ENCODE results near the gene IER5. TPM values are rescaled to one million over a fixed set of nuclear protein-coding genes. Genes with fewer than 3 reads are reported as not detected.

The IER5 gene
- total RNA-seq, 2 experiments from 2014 or later, result 39.8 to 41.3 TPM

DNA sequence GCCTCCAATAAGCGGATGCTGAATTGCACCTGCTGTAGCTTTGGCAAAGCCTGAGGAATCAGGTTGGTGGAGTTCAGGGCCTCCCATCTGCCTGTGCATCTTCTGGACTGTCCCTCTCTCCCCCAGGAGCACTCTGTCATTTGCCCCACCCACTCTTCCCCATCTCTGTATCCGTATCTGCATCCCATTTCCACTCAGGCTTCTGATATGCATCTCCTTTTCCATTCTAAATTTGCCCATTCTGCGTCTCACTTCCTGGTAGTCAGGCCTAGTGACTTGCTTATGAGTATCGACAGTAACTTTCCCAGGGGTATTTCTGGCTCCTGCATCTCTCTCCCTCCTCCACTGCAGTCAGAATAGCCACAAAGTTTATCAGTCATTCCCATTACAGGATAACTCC, 39.1 kb upstream of the IER5 start:
- intact Hi-C loops (cut with micrococcal nuclease), result no loop called here
- peak overlapping the region; percentile 13 for H3K27ac Mint-ChIP-seq
- TF ChIP-seq, protein P1, sequence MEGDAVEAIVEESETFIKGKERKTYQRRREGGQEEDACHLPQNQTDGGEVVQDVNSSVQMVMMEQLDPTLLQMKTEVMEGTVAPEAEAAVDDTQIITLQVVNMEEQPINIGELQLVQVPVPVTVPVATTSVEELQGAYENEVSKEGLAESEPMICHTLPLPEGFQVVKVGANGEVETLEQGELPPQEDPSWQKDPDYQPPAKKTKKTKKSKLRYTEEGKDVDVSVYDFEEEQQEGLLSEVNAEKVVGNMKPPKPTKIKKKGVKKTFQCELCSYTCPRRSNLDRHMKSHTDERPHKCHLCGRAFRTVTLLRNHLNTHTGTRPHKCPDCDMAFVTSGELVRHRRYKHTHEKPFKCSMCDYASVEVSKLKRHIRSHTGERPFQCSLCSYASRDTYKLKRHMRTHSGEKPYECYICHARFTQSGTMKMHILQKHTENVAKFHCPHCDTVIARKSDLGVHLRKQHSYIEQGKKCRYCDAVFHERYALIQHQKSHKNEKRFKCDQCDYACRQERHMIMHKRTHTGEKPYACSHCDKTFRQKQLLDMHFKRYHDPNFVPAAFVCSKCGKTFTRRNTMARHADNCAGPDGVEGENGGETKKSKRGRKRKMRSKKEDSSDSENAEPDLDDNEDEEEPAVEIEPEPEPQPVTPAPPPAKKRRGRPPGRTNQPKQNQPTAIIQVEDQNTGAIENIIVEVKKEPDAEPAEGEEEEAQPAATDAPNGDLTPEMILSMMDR (IDR thresholded peaks at IDR 0.05), result no peak
- no peaks in the 10 kb centered on the region for H3K27me3 Mint-ChIP-seq
- CTCF ChIA-PET, result no interaction called here
- ATAC-seq, result no peak
- DNase-seq, result no peak
- H3K36me3 Mint-ChIP-seq (ENCODE audit: low read depth), result peaks cover 21% of the 10 kb centered on the region
- POLR2A ChIA-PET, result no interaction called here
- H3K4me3 Mint-ChIP-seq, result no peak overlapping the region
- H3K4me1 Mint-ChIP-seq (ENCODE audit: low read depth), result peaks cover 12% of the 10 kb centered on the region
- H3K9me3 Mint-ChIP-seq, result no peaks in the 10 kb centered on the region

DNA sequence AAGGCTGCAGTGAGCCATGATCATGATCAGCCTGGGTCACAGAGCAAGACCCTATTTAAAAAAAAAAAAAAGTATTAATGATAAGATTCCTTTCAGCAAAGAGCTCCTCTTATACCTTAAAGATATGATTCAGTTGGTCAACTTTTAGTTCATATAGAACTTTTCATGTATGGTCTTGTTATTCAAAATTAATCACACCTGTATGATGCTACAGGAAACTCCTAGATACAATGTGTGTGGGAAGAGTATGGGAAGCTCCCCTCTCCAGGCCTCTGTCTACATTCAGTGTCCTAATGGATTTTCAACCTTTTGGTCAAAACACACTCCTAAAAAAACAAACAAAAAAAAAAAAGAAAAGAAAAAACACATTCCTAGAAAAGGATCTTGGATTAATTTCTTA, 37.6 kb upstream of the IER5 start:
- POLR2A ChIA-PET, result no interaction called here
- no peak for ATAC-seq

DNA sequence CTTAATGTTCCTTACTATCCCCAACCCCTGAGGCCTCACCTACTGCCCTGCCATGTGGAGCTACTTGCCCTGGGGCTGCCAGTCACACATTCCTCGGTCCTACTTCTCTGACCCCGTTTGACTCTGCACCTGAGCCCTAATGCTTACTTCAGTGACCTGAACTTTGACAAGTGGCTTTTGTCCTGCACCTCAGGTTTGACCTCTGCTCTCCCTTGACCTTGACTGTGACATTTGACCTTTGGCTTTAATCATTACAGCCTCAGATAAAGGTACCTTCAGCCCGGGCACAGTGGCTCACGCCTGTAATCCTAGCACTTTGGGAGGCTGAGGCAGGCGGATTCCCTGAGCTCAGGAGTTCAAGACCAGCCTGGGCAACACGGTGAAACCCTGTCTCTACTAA, 31.9 kb upstream of the IER5 start:
- Mint-ChIP-seq H3K27me3 (no peaks in the 10 kb centered on the region), H3K27ac (no peak overlapping the region), H3K4me1 (ENCODE audit: low read depth) (peaks cover 2% of the 10 kb centered on the region), H3K36me3 (ENCODE audit: low read depth) (peaks cover 34% of the 10 kb centered on the region), H3K4me3 (no peak overlapping the region), H3K9me3 (peaks cover 13% of the 10 kb centered on the region)
- DNase-seq, result no peak
- CTCF ChIA-PET, result no interaction called here
- POLR2A ChIA-PET, result no interaction called here
- intact Hi-C loops (cut with micrococcal nuclease), result no loop called here
- ATAC-seq, result no peak
- TF ChIP-seq, protein P1 (IDR thresholded peaks at IDR 0.05), result no peak

More for the DNA sequence above, 37.6 kb upstream of the IER5 start:
- CTCF ChIA-PET, result interaction anchor here (0.8 kb wide), 2 partner anchors 28 to 43 kb away, joined by 3 read pairs; no protein-coding TSS in a partner anchor
- Mint-ChIP-seq H3K27ac (no peak overlapping the region), H3K4me1 (ENCODE audit: low read depth) (peaks cover 3% of the 10 kb centered on the region), H3K9me3 (no peaks in the 10 kb centered on the region), H3K4me3 (no peak overlapping the region), H3K36me3 (ENCODE audit: low read depth) (peaks cover 22% of the 10 kb centered on the region), H3K27me3 (no peaks in the 10 kb centered on the region)
- intact Hi-C loops (cut with micrococcal nuclease), result no loop called here
- no peak for DNase-seq
- TF ChIP-seq, protein P1 (IDR thresholded peaks at IDR 0.05), result no peak

DNA sequence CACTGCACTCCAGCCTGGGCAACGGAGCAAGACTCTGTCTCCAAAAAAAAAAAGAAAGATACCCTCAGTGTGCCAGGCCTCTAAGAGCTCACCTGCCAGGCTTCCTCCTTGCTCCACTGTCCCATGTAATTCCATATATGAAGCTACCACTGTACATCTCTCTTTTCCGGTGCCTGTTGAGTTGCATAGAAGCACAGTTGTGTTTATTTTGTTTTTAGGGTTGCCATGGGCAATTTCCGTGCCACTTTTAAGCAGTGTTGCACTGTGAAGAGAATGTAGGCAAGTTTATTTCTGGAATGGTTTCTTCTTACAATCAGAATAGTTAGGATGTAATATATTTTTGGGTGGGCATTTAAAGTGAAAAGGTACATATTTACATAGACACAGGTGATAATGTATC, 31.4 kb upstream of the IER5 start:
- H3K36me3 Mint-ChIP-seq (ENCODE audit: low read depth), result peaks cover 34% of the 10 kb centered on the region
- TF ChIP-seq, protein P1 (IDR thresholded peaks at IDR 0.05), result no peak
- H3K4me3 Mint-ChIP-seq, result no peak overlapping the region
- DNase-seq (no peak), ATAC-seq (no peak)
- intact Hi-C loops (cut with micrococcal nuclease), result no loop called here
- peaks cover 7% of the 10 kb centered on the region for H3K4me1 Mint-ChIP-seq (ENCODE audit: low read depth)
- POLR2A ChIA-PET, result no interaction called here
- peaks cover 13% of the 10 kb centered on the region for H3K9me3 Mint-ChIP-seq
- CTCF ChIA-PET, result no interaction called here
- H3K27me3 Mint-ChIP-seq, result no peaks in the 10 kb centered on the region
- H3K27ac Mint-ChIP-seq, result no peak overlapping the region

DNA sequence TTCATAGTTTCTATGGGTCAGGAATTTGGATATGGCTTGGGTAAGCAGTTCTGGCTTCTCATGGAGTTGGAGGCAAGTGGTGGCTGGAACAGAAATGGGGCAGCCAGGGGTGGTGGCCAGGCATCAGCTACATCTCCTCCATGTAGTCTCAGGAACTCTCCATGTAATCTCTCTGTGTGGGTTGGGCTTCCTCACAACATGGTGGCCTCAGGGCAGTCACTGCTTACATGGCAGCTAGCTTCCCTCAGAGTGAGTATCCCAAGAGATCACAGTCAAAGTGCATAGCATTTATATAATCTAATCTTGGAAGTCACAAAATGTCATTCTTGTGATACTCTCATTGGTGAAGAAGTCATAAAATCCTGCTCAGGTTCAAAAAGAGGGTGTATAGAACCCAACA, 29.1 kb upstream of the IER5 start:
- Mint-ChIP-seq H3K27me3 (no peaks in the 10 kb centered on the region), H3K4me3 (no peak overlapping the region), H3K36me3 (ENCODE audit: low read depth) (peaks cover 27% of the 10 kb centered on the region), H3K27ac (no peak overlapping the region), H3K9me3 (peaks cover 13% of the 10 kb centered on the region), H3K4me1 (ENCODE audit: low read depth) (peaks cover 20% of the 10 kb centered on the region)
- POLR2A ChIA-PET, result interaction anchor here (0.5 kb wide), 1 partner anchor 30 kb away, joined by 3 read pairs; the partner anchor contains the start of gene IER5
- CTCF ChIA-PET, result no interaction called here
- intact Hi-C loops (cut with micrococcal nuclease), result no loop called here
- TF ChIP-seq, protein P1 (IDR thresholded peaks at IDR 0.05), result no peak
- no peak for ATAC-seq
- no peak for DNase-seq

All from activated CD8-positive, alpha-beta T cell treated with anti-CD3 and anti-CD28 coated beads for 36 hours (primary cell).